SK-N-SH treated with all-trans-retinoic acid at 6 μM for 48 hours (cell line): ENCODE data around the gene RGS2.

ENCODE experiments used
- ATAC-seq: fragments of 200-7000 bp; cut with Tn5 transposase; 3 replicates; pipeline ENCODE4 v1.9.1; 2020; ENCODE audit warnings: mild to moderate bottlenecking, moderate library complexity
- ARNTL ChIP-seq: fragments of 450-650 bp; formaldehyde crosslinking; IDR thresholded peaks from 2 replicates; pipeline ENCODE4 v1.5.0; 2020; ENCODE audit warnings: low read depth, mild to moderate bottlenecking, moderate library complexity, borderline replicate concordance
- BACH2 ChIP-seq: fragments of 250-450 bp; sonication (Bioruptor Pico); IDR thresholded peaks from 2 replicates; pipeline ENCODE4 v1.9.0; 2021; ENCODE audit warnings: mild to moderate bottlenecking, borderline replicate concordance
- CSDC2 ChIP-seq: fragments of 250-450 bp; sonication (Bioruptor Pico); IDR thresholded peaks from 2 replicates; pipeline ENCODE4 v1.5.0; 2020; ENCODE audit warnings: mild to moderate bottlenecking, moderate library complexity
- ESRRG ChIP-seq: fragments of 250-450 bp; sonication (Bioruptor Pico); IDR thresholded peaks from 2 replicates; pipeline ENCODE4 v1.6.1; 2021; ENCODE audit warnings: mild to moderate bottlenecking
- GLIS3 ChIP-seq: fragments of 250-450 bp; sonication (Bioruptor Pico); IDR thresholded peaks from 2 replicates; pipeline ENCODE4 v1.5.0; 2020; ENCODE audit warnings: mild to moderate bottlenecking, moderate library complexity
- OSR1 ChIP-seq: fragments of 250-450 bp; sonication (Bioruptor Pico); IDR thresholded peaks from 2 replicates; pipeline ENCODE4 v1.8.0; 2022; ENCODE audit warnings: moderate library complexity, mild to moderate bottlenecking, inconsistent platforms
- RARB ChIP-seq: fragments of 250-450 bp; sonication (Bioruptor Pico); IDR thresholded peaks from 2 replicates; pipeline ENCODE4 v1.8.0; 2021; ENCODE audit warnings: mild to moderate bottlenecking, moderate library complexity
- TCF4 ChIP-seq: fragments of 250-450 bp; sonication (Bioruptor Pico); IDR thresholded peaks from 2 replicates; pipeline ENCODE4 v1.8.0; 2021; ENCODE audit warnings: mild to moderate bottlenecking, moderate library complexity, borderline replicate concordance
- TOX ChIP-seq: fragments of 250-450 bp; sonication (Bioruptor Pico); IDR thresholded peaks from 2 replicates; pipeline ENCODE4 v1.8.0; 2021; ENCODE audit warnings: mild to moderate bottlenecking, moderate library complexity, borderline replicate concordance
- ZC3H10 ChIP-seq: fragments of 250-450 bp; sonication (Bioruptor Pico); IDR thresholded peaks from 2 replicates; pipeline ENCODE4 v1.5.1; 2021; ENCODE audit warnings: mild to moderate bottlenecking, moderate library complexity
- ZFP3 ChIP-seq: fragments of 250-450 bp; sonication (Bioruptor Pico); IDR thresholded peaks from 2 replicates; pipeline ENCODE4 v1.5.0; 2020; ENCODE audit warnings: mild to moderate bottlenecking, moderate library complexity
- ZFP30 ChIP-seq: fragments of 450-650 bp; formaldehyde crosslinking; IDR thresholded peaks from 2 replicates; pipeline ENCODE4 v1.5.0; 2022; ENCODE audit warnings: mild to moderate bottlenecking, moderate library complexity
- ZNF565 ChIP-seq: fragments of 450-650 bp; formaldehyde crosslinking; conservative IDR thresholded peaks from 2 replicates; pipeline ENCODE4 v1.5.0; 2020; ENCODE audit warnings: low read depth, mild to moderate bottlenecking, moderate library complexity
- ZNF70 ChIP-seq: fragments of 450-650 bp; formaldehyde crosslinking; IDR thresholded peaks from 2 replicates; pipeline ENCODE4 v1.5.0; 2020; ENCODE audit warnings: mild to moderate bottlenecking, moderate library complexity
- ZNF8 ChIP-seq: fragments of 450-650 bp; formaldehyde crosslinking; IDR thresholded peaks from 2 replicates; pipeline ENCODE4 v1.5.0; 2020; ENCODE audit warnings: mild to moderate bottlenecking, moderate library complexity
- TF ChIP-seq, protein P1 (sequence below): fragments of 250-450 bp; sonication (Bioruptor Pico); IDR thresholded peaks from 2 replicates; pipeline ENCODE4 v1.8.0; 2020; ENCODE audit warnings: mild to moderate bottlenecking, moderate library complexity, borderline replicate concordance
- TF ChIP-seq, protein P2 (sequence below): fragments of 250-450 bp; sonication (Bioruptor Pico); IDR thresholded peaks from 2 replicates; pipeline ENCODE4 v1.5.1; 2021; ENCODE audit warnings: mild to moderate bottlenecking, moderate library complexity
- TF ChIP-seq, protein P3 (sequence below): fragments of 250-450 bp; sonication (Bioruptor Pico); IDR thresholded peaks from 2 replicates; pipeline ENCODE4 v1.5.0; 2020; ENCODE audit warnings: mild to moderate bottlenecking, moderate library complexity
- TF ChIP-seq, protein P4 (sequence below): fragments of 250-450 bp; sonication (Bioruptor Pico); IDR thresholded peaks from 2 replicates; pipeline ENCODE4 v1.5.1; 2020; ENCODE audit warnings: low read depth, mild to moderate bottlenecking, moderate library complexity

RGS2 gene

DNA sequence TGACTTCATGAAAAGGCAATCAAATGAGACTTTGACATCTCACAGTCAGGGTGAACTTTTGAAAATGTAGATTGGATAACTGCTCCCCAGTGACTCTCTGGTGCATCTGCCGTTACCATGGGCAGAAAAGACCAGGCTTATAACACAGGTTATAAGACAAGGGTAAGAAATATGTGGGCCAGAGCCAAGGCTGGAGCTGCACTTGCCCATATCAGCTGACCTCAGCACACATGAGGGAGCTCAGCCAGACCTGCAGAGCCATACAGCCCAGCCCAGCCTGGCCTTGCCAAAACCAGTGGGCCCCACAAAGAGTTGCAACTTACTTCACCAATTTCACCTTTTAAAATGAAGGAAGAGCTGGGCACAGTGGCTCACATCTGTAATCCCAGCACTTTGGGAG lies 11.7 kb upstream of the RGS2 start:
- no peak for TF ChIP-seq ESRRG
- TF ChIP-seq, protein P1, sequence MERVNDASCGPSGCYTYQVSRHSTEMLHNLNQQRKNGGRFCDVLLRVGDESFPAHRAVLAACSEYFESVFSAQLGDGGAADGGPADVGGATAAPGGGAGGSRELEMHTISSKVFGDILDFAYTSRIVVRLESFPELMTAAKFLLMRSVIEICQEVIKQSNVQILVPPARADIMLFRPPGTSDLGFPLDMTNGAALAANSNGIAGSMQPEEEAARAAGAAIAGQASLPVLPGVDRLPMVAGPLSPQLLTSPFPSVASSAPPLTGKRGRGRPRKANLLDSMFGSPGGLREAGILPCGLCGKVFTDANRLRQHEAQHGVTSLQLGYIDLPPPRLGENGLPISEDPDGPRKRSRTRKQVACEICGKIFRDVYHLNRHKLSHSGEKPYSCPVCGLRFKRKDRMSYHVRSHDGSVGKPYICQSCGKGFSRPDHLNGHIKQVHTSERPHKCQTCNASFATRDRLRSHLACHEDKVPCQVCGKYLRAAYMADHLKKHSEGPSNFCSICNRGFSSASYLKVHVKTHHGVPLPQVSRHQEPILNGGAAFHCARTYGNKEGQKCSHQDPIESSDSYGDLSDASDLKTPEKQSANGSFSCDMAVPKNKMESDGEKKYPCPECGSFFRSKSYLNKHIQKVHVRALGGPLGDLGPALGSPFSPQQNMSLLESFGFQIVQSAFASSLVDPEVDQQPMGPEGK (CRISPR knock-in tag), result no peak
- no peak for TF ChIP-seq ZNF70
- no peak for TF ChIP-seq CSDC2 (CRISPR knock-in tag)
- TF ChIP-seq OSR1 (CRISPR knock-in tag), result no peak
- no peak for TF ChIP-seq ZNF8
- no peak for TF ChIP-seq GLIS3
- TF ChIP-seq, protein P2, sequence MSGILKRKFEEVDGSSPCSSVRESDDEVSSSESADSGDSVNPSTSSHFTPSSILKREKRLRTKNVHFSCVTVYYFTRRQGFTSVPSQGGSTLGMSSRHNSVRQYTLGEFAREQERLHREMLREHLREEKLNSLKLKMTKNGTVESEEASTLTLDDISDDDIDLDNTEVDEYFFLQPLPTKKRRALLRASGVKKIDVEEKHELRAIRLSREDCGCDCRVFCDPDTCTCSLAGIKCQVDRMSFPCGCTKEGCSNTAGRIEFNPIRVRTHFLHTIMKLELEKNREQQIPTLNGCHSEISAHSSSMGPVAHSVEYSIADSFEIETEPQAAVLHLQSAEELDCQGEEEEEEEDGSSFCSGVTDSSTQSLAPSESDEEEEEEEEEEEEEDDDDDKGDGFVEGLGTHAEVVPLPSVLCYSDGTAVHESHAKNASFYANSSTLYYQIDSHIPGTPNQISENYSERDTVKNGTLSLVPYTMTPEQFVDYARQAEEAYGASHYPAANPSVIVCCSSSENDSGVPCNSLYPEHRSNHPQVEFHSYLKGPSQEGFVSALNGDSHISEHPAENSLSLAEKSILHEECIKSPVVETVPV (CRISPR knock-in tag), result no peak
- no peak for TF ChIP-seq ZFP3 (CRISPR knock-in tag)
- no peak for TF ChIP-seq ZNF565 (CRISPR knock-in tag)
- no peak for TF ChIP-seq BACH2 (CRISPR knock-in tag)
- TF ChIP-seq, protein P3, sequence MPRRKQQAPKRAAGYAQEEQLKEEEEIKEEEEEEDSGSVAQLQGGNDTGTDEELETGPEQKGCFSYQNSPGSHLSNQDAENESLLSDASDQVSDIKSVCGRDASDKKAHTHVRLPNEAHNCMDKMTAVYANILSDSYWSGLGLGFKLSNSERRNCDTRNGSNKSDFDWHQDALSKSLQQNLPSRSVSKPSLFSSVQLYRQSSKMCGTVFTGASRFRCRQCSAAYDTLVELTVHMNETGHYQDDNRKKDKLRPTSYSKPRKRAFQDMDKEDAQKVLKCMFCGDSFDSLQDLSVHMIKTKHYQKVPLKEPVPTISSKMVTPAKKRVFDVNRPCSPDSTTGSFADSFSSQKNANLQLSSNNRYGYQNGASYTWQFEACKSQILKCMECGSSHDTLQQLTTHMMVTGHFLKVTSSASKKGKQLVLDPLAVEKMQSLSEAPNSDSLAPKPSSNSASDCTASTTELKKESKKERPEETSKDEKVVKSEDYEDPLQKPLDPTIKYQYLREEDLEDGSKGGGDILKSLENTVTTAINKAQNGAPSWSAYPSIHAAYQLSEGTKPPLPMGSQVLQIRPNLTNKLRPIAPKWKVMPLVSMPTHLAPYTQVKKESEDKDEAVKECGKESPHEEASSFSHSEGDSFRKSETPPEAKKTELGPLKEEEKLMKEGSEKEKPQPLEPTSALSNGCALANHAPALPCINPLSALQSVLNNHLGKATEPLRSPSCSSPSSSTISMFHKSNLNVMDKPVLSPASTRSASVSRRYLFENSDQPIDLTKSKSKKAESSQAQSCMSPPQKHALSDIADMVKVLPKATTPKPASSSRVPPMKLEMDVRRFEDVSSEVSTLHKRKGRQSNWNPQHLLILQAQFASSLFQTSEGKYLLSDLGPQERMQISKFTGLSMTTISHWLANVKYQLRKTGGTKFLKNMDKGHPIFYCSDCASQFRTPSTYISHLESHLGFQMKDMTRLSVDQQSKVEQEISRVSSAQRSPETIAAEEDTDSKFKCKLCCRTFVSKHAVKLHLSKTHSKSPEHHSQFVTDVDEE, result no peak
- TF ChIP-seq TCF4, result no peak
- no peak for TF ChIP-seq TOX (CRISPR knock-in tag)
- no peak for TF ChIP-seq ZFP30
- TF ChIP-seq, protein P4, sequence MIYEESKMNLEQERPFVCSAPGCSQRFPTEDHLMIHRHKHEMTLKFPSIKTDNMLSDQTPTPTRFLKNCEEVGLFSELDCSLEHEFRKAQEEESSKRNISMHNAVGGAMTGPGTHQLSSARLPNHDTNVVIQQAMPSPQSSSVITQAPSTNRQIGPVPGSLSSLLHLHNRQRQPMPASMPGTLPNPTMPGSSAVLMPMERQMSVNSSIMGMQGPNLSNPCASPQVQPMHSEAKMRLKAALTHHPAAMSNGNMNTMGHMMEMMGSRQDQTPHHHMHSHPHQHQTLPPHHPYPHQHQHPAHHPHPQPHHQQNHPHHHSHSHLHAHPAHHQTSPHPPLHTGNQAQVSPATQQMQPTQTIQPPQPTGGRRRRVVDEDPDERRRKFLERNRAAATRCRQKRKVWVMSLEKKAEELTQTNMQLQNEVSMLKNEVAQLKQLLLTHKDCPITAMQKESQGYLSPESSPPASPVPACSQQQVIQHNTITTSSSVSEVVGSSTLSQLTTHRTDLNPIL, result no peak
- no peak for TF ChIP-seq ZC3H10 (CRISPR knock-in tag)
- ATAC-seq, result no peak

DNA sequence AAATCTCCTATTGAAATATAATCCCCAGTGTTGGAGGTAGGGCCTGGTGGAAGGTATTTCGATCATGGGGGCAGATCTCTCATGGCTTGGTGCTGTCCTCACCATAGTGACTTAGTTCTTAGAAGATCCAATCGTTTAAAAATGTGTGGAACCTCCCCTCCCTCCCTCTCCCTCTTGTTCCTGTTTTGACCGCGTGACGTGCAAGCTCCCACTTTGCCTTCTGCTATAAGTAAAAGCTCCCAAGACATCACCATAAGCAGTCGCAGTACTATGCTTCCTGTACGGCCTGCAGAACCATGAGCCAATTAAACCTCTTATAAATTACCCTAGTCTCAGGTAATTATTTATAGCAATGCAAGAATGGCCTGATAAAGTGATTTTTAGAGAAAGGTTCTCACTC lies 10.9 kb upstream of the RGS2 start:
- TF ChIP-seq RARB (CRISPR knock-in tag) (no peak), ZC3H10 (CRISPR knock-in tag) (no peak), GLIS3 (no peak), TOX (CRISPR knock-in tag) (no peak), ZNF565 (CRISPR knock-in tag) (no peak), ZFP3 (CRISPR knock-in tag) (no peak), TCF4 (no peak), ESRRG (no peak), BACH2 (CRISPR knock-in tag) (no peak), CSDC2 (CRISPR knock-in tag) (no peak), ARNTL (no peak)
- TF ChIP-seq, protein P3, result no peak
- TF ChIP-seq, protein P2 (CRISPR knock-in tag), result no peak
- TF ChIP-seq, protein P4, result no peak
- TF ChIP-seq, all 23 proteins: peak for 0
- ATAC-seq, result no peak
